ENCODE measurements around the gene NAIP. TPM values are rescaled to one million over a fixed set of nuclear protein-coding genes. Genes with fewer than 3 reads are reported as not detected.
"Not testable (repeated sequence)": the region's sequence is repeated elsewhere in the genome, so short reads cannot be mapped to it uniquely, and the experiment has no call there.

NAIP gene
- total and polyA plus RNA-seq, 2 donors (not counting 1 experiment from before 2014, with no cell fraction given), result 2.7 to 3.8 TPM

DNA sequence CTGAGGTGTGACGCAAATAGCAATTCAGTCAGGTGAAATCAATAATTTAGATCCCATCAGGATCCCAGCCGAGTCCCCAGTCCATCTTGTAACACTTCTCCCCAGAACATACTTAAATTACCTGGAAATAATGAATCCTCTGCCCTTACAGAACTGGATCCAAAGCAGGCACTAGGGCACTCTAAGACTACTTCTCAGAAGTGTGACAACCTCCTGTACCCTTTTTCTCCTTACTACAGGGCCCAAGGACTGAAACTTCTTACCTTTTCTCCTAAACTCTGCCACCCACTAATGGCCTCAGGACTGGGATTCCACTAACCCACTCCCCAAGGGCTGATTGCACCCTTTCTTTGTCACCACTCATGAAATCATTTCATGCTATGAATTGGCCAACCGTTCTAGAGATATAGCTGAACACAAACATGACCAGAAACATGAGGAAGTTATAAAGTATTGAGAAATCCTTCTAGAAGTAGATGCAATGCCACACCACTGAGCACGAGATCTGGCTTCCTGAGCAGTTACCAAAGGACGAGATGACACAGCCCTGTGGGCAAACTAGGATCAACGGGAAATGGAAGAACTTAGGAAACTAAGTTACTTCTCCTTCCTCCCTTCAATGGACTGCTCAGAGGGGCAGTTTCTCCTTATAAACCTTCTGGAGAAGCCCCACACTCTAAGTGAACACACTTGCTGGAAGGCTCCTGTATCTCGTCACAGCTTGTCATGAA is 6.1 kb upstream of the NAIP start:
- H3K9me3 ChIP-seq (ENCODE audit: control insufficient read depth, insufficient read depth, low read depth, low read length); H3K36me3 ChIP-seq (ENCODE audit: control insufficient read depth, insufficient read depth, low read length); H3K27ac ChIP-seq (ENCODE audit: insufficient read depth, low read length); H4K20me1 ChIP-seq (ENCODE audit: control insufficient read depth, extremely low read depth, insufficient read depth, low read length); H3K27me3 ChIP-seq (ENCODE audit: control insufficient read depth, insufficient read depth, low read length); H3K4me3 ChIP-seq (replicated peaks in 1 of 4; ENCODE audit: control extremely low read depth in 1 of 4, insufficient read depth in 1 of 4, low read depth in 3 of 4, low read length in 4 of 4); H3K79me2 ChIP-seq (ENCODE audit: control insufficient read depth, insufficient read depth, low read length); H3K9ac ChIP-seq (ENCODE audit: insufficient read depth, low read length); DNase-seq (ENCODE audit: low read depth in 2 of 2); H3K4me1 ChIP-seq (ENCODE audit: control insufficient read depth, extremely low read depth, insufficient read depth, low read length); H3K4me2 ChIP-seq (ENCODE audit: extremely low read depth, insufficient read depth, low read length); H2AFZ ChIP-seq (ENCODE audit: low read length): not testable (repeated sequence)

DNA sequence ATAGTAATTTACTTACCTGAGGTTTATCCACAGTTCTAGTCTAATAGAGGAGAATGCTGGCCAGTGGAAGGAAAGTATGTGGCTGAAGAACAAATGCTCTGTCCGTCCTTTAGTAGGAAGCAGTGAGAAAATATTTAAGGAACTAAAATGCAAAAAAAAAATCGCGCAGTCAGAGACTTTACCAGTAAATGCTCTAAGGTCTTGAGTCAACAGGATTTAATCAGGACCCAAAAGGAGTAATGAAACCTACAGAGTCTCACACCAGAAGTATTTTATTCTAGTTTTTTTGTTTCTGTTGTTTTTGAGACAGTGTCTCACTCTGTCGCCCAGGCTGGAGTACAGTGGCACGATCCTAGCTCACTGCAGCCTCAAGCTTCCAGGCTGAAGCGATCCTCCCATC is 4.5 kb downstream of the NAIP start:
- H3K4me3 ChIP-seq (replicated peaks in 1 of 4; ENCODE audit: control extremely low read depth in 1 of 4, insufficient read depth in 1 of 4, low read depth in 3 of 4, low read length in 4 of 4); H3K4me1 ChIP-seq (ENCODE audit: control insufficient read depth, extremely low read depth, insufficient read depth, low read length); H2AFZ ChIP-seq (ENCODE audit: low read length); H3K4me2 ChIP-seq (ENCODE audit: extremely low read depth, insufficient read depth, low read length); H3K79me2 ChIP-seq (ENCODE audit: control insufficient read depth, insufficient read depth, low read length); H4K20me1 ChIP-seq (ENCODE audit: control insufficient read depth, extremely low read depth, insufficient read depth, low read length); H3K36me3 ChIP-seq (ENCODE audit: control insufficient read depth, insufficient read depth, low read length); H3K27ac ChIP-seq (ENCODE audit: insufficient read depth, low read length); H3K27me3 ChIP-seq (ENCODE audit: control insufficient read depth, insufficient read depth, low read length); H3K9ac ChIP-seq (ENCODE audit: insufficient read depth, low read length); H3K9me3 ChIP-seq (ENCODE audit: control insufficient read depth, insufficient read depth, low read depth, low read length); DNase-seq (ENCODE audit: low read depth in 2 of 2): not testable (repeated sequence)

DNA sequence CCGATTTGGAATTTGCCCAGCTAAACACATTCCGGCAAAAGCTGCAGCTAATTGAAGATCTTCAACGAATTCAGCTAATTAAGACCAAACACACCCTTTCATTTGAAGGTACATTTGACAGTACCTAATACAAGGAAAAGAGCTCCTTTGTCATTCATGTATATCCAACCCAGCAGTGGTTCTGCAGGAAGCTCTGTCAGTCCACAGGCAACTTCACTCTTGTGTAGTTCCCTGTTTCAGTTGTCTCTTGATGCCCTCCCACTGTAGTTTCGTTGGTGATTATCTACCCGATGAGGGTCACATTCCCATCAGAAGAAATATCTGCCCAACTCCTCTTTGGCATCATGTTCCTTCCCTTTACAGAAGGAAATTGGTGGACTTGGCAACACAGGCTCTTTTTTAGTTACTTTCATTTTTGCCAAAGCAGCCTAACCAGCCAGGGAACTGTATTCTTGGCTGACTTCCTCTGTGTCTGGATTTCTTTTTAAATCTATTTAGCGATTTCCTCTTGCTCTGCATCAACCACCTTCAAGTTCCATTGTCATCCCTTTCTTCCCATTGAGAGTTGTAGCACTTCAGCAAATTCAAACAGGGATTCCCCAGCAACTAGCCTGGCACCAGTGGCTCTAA is 6.6 kb downstream of the NAIP start:
- not testable (repeated sequence) for H3K9ac ChIP-seq (ENCODE audit: insufficient read depth, low read length); H3K36me3 ChIP-seq (ENCODE audit: control insufficient read depth, insufficient read depth, low read length); H4K20me1 ChIP-seq (ENCODE audit: control insufficient read depth, extremely low read depth, insufficient read depth, low read length); H3K4me2 ChIP-seq (ENCODE audit: extremely low read depth, insufficient read depth, low read length); H3K9me3 ChIP-seq (ENCODE audit: control insufficient read depth, insufficient read depth, low read depth, low read length); H3K27me3 ChIP-seq (ENCODE audit: control insufficient read depth, insufficient read depth, low read length); H3K4me1 ChIP-seq (ENCODE audit: control insufficient read depth, extremely low read depth, insufficient read depth, low read length); H2AFZ ChIP-seq (ENCODE audit: low read length); H3K4me3 ChIP-seq (replicated peaks in 1 of 4; ENCODE audit: control extremely low read depth in 1 of 4, insufficient read depth in 1 of 4, low read depth in 3 of 4, low read length in 4 of 4); H3K79me2 ChIP-seq (ENCODE audit: control insufficient read depth, insufficient read depth, low read length); H3K27ac ChIP-seq (ENCODE audit: insufficient read depth, low read length); DNase-seq (ENCODE audit: low read depth in 2 of 2)

DNA sequence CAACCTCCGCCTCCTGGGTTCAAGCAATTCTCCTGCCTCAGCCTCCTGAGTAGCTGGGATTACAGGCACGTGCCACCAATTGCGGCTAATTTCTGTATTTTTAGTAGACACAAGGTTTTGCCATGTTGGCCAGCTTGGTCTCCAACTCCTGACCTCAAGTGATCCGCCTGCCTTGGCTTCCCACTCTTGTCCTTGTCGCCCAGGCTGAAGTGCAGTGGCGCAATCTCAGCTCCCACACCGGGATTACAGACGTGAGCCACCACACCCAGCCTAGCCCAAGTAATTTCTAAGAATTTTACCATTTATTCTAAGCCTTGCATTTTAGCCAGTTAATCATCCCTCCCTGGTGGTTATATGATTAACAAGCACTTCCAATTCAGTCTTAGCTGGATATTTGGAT is 11.0 kb downstream of the NAIP start:
- no peak for DNase-seq (ENCODE audit: low read depth in 2 of 2)

More for the DNA sequence above, 11.0 kb downstream of the NAIP start:
- Histone ChIP-seq H3K9me3 (ENCODE audit: control insufficient read depth, insufficient read depth, low read depth, low read length) (no peaks in the 10 kb centered on the region), H3K79me2 (ENCODE audit: control insufficient read depth, insufficient read depth, low read length) (no peaks in the 10 kb centered on the region), H3K36me3 (ENCODE audit: control insufficient read depth, insufficient read depth, low read length) (no peaks in the 10 kb centered on the region), H3K4me2 (ENCODE audit: extremely low read depth, insufficient read depth, low read length) (no peak overlapping the region), H4K20me1 (ENCODE audit: control insufficient read depth, extremely low read depth, insufficient read depth, low read length) (no peaks in the 10 kb centered on the region), H3K4me1 (ENCODE audit: control insufficient read depth, extremely low read depth, insufficient read depth, low read length) (no peaks in the 10 kb centered on the region), H3K27ac (ENCODE audit: insufficient read depth, low read length) (no peak overlapping the region), H2AFZ (ENCODE audit: low read length) (no peak overlapping the region), H3K9ac (ENCODE audit: insufficient read depth, low read length) (no peak overlapping the region), H3K4me3 (replicated peaks in 1 of 4; ENCODE audit: control extremely low read depth in 1 of 4, insufficient read depth in 1 of 4, low read depth in 3 of 4, low read length in 4 of 4) (no peak overlapping the region), H3K27me3 (ENCODE audit: control insufficient read depth, insufficient read depth, low read length) (no peaks in the 10 kb centered on the region)
- TF ChIP-seq, protein P1, sequence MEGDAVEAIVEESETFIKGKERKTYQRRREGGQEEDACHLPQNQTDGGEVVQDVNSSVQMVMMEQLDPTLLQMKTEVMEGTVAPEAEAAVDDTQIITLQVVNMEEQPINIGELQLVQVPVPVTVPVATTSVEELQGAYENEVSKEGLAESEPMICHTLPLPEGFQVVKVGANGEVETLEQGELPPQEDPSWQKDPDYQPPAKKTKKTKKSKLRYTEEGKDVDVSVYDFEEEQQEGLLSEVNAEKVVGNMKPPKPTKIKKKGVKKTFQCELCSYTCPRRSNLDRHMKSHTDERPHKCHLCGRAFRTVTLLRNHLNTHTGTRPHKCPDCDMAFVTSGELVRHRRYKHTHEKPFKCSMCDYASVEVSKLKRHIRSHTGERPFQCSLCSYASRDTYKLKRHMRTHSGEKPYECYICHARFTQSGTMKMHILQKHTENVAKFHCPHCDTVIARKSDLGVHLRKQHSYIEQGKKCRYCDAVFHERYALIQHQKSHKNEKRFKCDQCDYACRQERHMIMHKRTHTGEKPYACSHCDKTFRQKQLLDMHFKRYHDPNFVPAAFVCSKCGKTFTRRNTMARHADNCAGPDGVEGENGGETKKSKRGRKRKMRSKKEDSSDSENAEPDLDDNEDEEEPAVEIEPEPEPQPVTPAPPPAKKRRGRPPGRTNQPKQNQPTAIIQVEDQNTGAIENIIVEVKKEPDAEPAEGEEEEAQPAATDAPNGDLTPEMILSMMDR (conservative IDR thresholded peaks at IDR 0.05 in 1 of 2, IDR thresholded peaks at IDR 0.05 in 1 of 2; ENCODE audit: low read depth in 1 of 2, low read length in 2 of 2), result no peak
- TF ChIP-seq EZH2 (IDR thresholded peaks at IDR 0.05; ENCODE audit: low read length, missing control alignments), result no peak
